Measurements from ENCODE around the gene TNRC6A. TPM values are rescaled to one million over a fixed set of nuclear protein-coding genes. Genes with fewer than 3 reads are reported as not detected.

TNRC6A gene
- total RNA-seq, 1 donor from 2014 or later: 68.5 TPM

DNA sequence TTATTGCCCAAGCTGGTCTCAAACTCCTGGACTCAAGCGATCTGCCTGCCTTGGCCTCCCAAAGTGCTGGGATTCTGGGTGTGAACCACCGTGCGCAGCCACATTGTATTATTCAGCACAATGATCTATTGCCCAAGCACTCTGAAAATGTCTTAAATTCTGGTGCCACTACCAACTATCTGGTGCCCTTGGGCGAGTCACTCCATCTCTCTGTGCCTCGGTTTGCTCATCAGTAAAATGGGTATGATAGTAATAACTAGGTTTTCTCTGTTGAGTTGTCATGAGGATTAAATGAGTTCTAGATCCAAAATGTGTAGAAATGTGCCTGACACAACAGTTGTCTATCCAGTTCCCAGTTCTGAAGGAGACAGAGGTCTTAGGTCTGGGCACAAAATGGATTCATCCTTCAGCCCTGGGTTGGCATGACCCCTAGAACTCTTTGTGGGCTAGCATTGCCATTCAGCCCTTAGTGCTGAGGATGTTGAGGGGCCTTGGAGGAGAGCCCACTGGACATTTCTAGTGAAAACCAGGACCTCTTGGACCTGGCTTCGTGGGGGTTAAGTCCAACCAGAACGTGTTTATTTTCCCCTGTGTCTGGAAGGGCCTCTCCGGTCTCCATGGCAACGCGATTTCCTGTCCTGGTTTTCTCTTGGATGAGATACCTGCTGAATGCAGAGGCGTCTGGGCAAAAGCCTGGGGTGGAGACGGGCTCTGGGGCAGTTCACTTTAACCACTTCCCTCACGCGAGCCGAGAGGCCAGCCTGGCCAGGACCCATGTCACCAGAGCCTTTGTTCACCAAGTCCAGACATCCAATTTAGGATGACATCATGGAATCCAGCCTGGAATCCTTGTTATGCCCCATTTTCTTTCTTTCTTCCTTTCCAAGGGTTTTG, 43.7 kb upstream of the TNRC6A start:
- H3K4me1 Mint-ChIP-seq: no peaks in the 10 kb centered on the region
- H3K9me3 Mint-ChIP-seq: no peaks in the 10 kb centered on the region
- TF ChIP-seq CTCF (IDR thresholded peaks at IDR 0.05): no peak
- intact Hi-C loops (cut with micrococcal nuclease): loop anchor here (5.0 kb wide), 1 partner anchor 168 kb away; no protein-coding TSS in a partner anchor
- H3K36me3 Mint-ChIP-seq (ENCODE audit: low read depth): no peaks in the 10 kb centered on the region
- ChIA-PET POLR2A (no interaction called here), CTCF (no interaction called here)
- peaks cover 3% of the 10 kb centered on the region for H3K27me3 Mint-ChIP-seq
- no peak overlapping the region for H3K4me3 Mint-ChIP-seq
- ATAC-seq (ENCODE audit: low read depth): no peak
- H3K27ac Mint-ChIP-seq: no peak overlapping the region
- no peak for DNase-seq

GRCh38 chr16:24686678-24687077, 42.8 kb upstream of the TNRC6A start:
- ChIA-PET POLR2A (no interaction called here), CTCF (interaction anchor here (1.4 kb wide), 1 partner anchor 182 kb away, joined by 3 read pairs; no protein-coding TSS in a partner anchor)
- TF ChIP-seq CTCF (IDR thresholded peaks at IDR 0.05): no peak
- DNase-seq (no peak), ATAC-seq (ENCODE audit: low read depth) (no peak)
- H3K9me3 Mint-ChIP-seq: no peaks in the 10 kb centered on the region
- no peaks in the 10 kb centered on the region for H3K4me1 Mint-ChIP-seq
- no peaks in the 10 kb centered on the region for H3K36me3 Mint-ChIP-seq (ENCODE audit: low read depth)
- peaks cover 5% of the 10 kb centered on the region for H3K27me3 Mint-ChIP-seq
- no peak overlapping the region for H3K27ac Mint-ChIP-seq
- intact Hi-C loops (cut with micrococcal nuclease): loop anchor here (5.0 kb wide), 1 partner anchor 169 kb away; no protein-coding TSS in a partner anchor
- no peak overlapping the region for H3K4me3 Mint-ChIP-seq

GRCh38 chr16:24688359-24688758, 41.1 kb upstream of the TNRC6A start:
- POLR2A ChIA-PET: no interaction called here
- Mint-ChIP-seq H3K27me3 (peaks cover 5% of the 10 kb centered on the region), H3K4me3 (no peak overlapping the region), H3K9me3 (no peaks in the 10 kb centered on the region), H3K27ac (no peak overlapping the region), H3K36me3 (ENCODE audit: low read depth) (no peaks in the 10 kb centered on the region), H3K4me1 (no peaks in the 10 kb centered on the region)
- DNase-seq (no peak), ATAC-seq (ENCODE audit: low read depth) (no peak)
- intact Hi-C loops (cut with micrococcal nuclease): loop anchor here (5.0 kb wide), 1 partner anchor 171 kb away; no protein-coding TSS in a partner anchor
- CTCF ChIA-PET: interaction anchor here (1.4 kb wide), 1 partner anchor 183 kb away, joined by 3 read pairs; no protein-coding TSS in a partner anchor
- no peak for TF ChIP-seq CTCF (IDR thresholded peaks at IDR 0.05)

DNA sequence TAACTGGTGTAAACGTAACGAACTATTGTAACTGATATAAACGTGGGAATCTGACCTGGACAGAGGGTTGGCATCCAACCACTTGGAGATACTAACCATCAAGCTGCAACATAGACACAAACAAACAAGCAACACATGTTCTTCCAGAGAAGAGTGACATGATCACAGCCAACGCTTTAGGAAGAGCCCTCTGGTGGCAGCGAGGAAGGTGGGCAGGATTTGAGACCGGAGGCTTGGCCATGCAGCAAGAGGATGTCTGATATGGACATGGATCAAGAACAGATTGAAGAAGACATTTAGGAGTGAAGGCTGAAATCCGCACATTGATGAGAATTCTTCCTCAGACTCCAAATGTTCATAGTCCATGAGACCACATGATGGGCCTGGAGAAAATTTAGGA, 40.3 kb upstream of the TNRC6A start:
- no peaks in the 10 kb centered on the region for H3K4me1 Mint-ChIP-seq
- ChIA-PET CTCF (no interaction called here), POLR2A (no interaction called here)
- no peaks in the 10 kb centered on the region for H3K36me3 Mint-ChIP-seq (ENCODE audit: low read depth)
- H3K27me3 Mint-ChIP-seq: peaks cover 5% of the 10 kb centered on the region
- intact Hi-C loops (cut with micrococcal nuclease): loop anchor here (5.0 kb wide), 1 partner anchor 172 kb away; no protein-coding TSS in a partner anchor
- no peak overlapping the region for H3K4me3 Mint-ChIP-seq
- no peaks in the 10 kb centered on the region for H3K9me3 Mint-ChIP-seq
- H3K27ac Mint-ChIP-seq: no peak overlapping the region
- TF ChIP-seq CTCF (IDR thresholded peaks at IDR 0.05): no peak
- DNase-seq: no peak
- no peak for ATAC-seq (ENCODE audit: low read depth)

DNA sequence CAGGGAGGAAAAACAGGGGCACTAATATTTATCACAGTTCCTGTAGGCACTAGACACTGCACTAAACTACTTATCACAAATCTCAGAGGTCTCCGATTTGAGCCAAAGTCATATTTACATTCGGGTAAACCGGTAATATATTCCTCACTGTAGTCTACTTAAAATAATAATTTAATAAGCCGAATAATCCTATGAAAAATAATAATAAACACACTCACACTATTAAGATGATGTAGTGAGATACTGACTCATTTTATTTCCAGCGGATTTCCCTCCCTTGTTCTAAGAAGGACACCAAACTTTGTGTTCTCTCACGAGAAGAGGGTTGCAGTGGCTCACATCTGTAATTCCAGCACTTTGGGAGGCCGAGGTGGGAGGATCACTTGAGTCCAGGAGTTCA, 36.6 kb upstream of the TNRC6A start:
- ChIA-PET CTCF (no interaction called here), POLR2A (no interaction called here)
- ATAC-seq (ENCODE audit: low read depth) (no peak), DNase-seq (no peak)
- intact Hi-C loops (cut with micrococcal nuclease): no loop called here
- no peak overlapping the region for H3K4me3 Mint-ChIP-seq
- no peaks in the 10 kb centered on the region for H3K4me1 Mint-ChIP-seq
- no peaks in the 10 kb centered on the region for H3K9me3 Mint-ChIP-seq
- H3K27me3 Mint-ChIP-seq: peaks cover 2% of the 10 kb centered on the region
- H3K27ac Mint-ChIP-seq: no peak overlapping the region
- H3K36me3 Mint-ChIP-seq (ENCODE audit: low read depth): no peaks in the 10 kb centered on the region
- TF ChIP-seq CTCF (IDR thresholded peaks at IDR 0.05): no peak
